ENCODE measurements around the gene RPL35A. TPM values are rescaled to one million over a fixed set of nuclear protein-coding genes. Genes with fewer than 3 reads are reported as not detected.

The RPL35A gene
- total and polyA plus RNA-seq, 9 of the 15 experiments (the other 6 are each of a cell fraction or from before 2014, with no cell fraction given), result 1,475 to 2,942 (median 2,367) TPM

DNA sequence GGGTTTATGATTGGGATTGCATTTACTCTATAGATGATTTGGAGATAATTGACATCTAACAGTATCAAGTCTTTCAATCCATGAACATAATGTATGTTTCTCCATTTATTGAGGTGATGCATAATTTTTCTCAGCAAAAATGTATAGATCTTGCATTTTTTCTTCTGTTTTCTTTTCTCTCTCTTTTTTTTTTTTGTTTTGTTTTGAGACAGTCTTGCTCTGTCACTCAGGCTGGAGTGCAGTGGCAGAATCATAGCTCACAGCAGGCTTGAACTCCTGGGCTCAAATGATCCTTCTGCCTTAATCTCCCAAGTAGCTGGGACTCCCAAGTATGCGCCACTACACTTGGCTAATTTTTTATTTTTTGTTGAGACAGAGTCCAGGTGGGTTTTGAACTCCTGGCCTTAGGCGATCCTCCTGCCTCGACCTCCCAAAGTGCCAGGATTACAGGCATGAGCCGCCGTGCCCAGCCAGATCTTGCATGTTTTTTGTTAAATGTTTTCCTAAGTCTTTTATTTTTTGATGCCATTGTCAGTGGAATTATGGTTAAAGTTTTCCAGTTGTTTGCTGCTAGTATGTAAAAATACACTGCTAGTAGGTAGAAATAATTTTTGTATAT is 13.1 kb downstream of the RPL35A start (continued):
- TF ChIP-seq, protein P1, sequence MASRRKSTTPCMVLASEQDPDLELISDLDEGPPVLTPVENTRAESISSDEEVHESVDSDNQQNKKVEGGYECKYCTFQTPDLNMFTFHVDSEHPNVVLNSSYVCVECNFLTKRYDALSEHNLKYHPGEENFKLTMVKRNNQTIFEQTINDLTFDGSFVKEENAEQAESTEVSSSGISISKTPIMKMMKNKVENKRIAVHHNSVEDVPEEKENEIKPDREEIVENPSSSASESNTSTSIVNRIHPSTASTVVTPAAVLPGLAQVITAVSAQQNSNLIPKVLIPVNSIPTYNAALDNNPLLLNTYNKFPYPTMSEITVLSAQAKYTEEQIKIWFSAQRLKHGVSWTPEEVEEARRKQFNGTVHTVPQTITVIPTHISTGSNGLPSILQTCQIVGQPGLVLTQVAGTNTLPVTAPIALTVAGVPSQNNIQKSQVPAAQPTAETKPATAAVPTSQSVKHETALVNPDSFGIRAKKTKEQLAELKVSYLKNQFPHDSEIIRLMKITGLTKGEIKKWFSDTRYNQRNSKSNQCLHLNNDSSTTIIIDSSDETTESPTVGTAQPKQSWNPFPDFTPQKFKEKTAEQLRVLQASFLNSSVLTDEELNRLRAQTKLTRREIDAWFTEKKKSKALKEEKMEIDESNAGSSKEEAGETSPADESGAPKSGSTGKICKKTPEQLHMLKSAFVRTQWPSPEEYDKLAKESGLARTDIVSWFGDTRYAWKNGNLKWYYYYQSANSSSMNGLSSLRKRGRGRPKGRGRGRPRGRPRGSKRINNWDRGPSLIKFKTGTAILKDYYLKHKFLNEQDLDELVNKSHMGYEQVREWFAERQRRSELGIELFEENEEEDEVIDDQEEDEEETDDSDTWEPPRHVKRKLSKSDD (conservative IDR thresholded peaks at IDR 0.05; ENCODE audit: low read length), result no peak
- TF ChIP-seq KLF1 (tag; IDR thresholded peaks at IDR 0.05) (no peak), ZNF263 (CRISPR knock-in tag; IDR thresholded peaks at IDR 0.05; ENCODE audit: borderline replicate concordance) (no peak), GABPB2 (CRISPR knock-in tag; conservative IDR thresholded peaks at IDR 0.05) (no peak), TBP (optimal IDR thresholded peaks at IDR 0.05; ENCODE audit: low read depth, low read length) (no peak), ZNF586 (CRISPR knock-in tag; conservative IDR thresholded peaks at IDR 0.05) (no peak), DPF2 (IDR thresholded peaks at IDR 0.05) (0 out of 2 replicates have a peak, but pooled peaks have one; percentile 19), KHSRP (IDR thresholded peaks at IDR 0.05) (no peak), MAFK (IDR thresholded peaks at IDR 0.05; ENCODE audit: low read length) (no peak), KLF6 (CRISPR knock-in tag; IDR thresholded peaks at IDR 0.05; ENCODE audit: borderline replicate concordance) (no peak), FOXK2 (conservative IDR thresholded peaks at IDR 0.05 in 1 of 2, IDR thresholded peaks at IDR 0.05 in 1 of 2; ENCODE audit: low read depth in 2 of 2) (no peak), SMARCE1 (IDR thresholded peaks at IDR 0.05) (no peak), SRSF3 (IDR thresholded peaks at IDR 0.05; ENCODE audit: insufficient read depth, low read length) (no peak), MCM5 (IDR thresholded peaks at IDR 0.05; ENCODE audit: low read depth) (no peak), KDM2B (CRISPR knock-in tag; IDR thresholded peaks at IDR 0.05) (no peak)
- TF ChIP-seq, protein P2, sequence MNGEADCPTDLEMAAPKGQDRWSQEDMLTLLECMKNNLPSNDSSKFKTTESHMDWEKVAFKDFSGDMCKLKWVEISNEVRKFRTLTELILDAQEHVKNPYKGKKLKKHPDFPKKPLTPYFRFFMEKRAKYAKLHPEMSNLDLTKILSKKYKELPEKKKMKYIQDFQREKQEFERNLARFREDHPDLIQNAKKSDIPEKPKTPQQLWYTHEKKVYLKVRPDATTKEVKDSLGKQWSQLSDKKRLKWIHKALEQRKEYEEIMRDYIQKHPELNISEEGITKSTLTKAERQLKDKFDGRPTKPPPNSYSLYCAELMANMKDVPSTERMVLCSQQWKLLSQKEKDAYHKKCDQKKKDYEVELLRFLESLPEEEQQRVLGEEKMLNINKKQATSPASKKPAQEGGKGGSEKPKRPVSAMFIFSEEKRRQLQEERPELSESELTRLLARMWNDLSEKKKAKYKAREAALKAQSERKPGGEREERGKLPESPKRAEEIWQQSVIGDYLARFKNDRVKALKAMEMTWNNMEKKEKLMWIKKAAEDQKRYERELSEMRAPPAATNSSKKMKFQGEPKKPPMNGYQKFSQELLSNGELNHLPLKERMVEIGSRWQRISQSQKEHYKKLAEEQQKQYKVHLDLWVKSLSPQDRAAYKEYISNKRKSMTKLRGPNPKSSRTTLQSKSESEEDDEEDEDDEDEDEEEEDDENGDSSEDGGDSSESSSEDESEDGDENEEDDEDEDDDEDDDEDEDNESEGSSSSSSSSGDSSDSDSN (IDR thresholded peaks at IDR 0.05; ENCODE audit: borderline replicate concordance in 1 of 2, low read depth in 2 of 2, low read length in 2 of 2), result no peak
- TF ChIP-seq, protein P3, sequence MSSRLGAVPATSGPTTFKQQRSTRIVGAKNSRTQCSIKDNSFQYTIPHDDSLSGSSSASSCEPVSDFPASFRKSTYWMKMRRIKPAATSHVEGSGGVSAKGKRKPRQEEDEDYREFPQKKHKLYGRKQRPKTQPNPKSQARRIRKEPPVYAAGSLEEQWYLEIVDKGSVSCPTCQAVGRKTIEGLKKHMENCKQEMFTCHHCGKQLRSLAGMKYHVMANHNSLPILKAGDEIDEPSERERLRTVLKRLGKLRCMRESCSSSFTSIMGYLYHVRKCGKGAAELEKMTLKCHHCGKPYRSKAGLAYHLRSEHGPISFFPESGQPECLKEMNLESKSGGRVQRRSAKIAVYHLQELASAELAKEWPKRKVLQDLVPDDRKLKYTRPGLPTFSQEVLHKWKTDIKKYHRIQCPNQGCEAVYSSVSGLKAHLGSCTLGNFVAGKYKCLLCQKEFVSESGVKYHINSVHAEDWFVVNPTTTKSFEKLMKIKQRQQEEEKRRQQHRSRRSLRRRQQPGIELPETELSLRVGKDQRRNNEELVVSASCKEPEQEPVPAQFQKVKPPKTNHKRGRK (tag; IDR thresholded peaks at IDR 0.05), result no peak
- TF ChIP-seq, protein P4, sequence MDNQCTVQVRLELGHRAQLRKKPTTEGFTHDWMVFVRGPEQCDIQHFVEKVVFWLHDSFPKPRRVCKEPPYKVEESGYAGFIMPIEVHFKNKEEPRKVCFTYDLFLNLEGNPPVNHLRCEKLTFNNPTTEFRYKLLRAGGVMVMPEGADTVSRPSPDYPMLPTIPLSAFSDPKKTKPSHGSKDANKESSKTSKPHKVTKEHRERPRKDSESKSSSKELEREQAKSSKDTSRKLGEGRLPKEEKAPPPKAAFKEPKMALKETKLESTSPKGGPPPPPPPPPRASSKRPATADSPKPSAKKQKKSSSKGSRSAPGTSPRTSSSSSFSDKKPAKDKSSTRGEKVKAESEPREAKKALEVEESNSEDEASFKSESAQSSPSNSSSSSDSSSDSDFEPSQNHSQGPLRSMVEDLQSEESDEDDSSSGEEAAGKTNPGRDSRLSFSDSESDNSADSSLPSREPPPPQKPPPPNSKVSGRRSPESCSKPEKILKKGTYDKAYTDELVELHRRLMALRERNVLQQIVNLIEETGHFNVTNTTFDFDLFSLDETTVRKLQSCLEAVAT (IDR thresholded peaks at IDR 0.05), result peak in 1 of 2 experiments; percentile 28; a peak in 1 of 4 replicates
- TF ChIP-seq, protein P5, sequence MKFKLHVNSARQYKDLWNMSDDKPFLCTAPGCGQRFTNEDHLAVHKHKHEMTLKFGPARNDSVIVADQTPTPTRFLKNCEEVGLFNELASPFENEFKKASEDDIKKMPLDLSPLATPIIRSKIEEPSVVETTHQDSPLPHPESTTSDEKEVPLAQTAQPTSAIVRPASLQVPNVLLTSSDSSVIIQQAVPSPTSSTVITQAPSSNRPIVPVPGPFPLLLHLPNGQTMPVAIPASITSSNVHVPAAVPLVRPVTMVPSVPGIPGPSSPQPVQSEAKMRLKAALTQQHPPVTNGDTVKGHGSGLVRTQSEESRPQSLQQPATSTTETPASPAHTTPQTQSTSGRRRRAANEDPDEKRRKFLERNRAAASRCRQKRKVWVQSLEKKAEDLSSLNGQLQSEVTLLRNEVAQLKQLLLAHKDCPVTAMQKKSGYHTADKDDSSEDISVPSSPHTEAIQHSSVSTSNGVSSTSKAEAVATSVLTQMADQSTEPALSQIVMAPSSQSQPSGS (CRISPR knock-in tag; IDR thresholded peaks at IDR 0.05), result no peak

All from K562 (cell line).